HG03442 (cell line): ENCODE measurements around the gene IL17REL.
A peak's percentile ranks its signal among the peaks of the same experiment; 100 is the strongest.

Experiments used
- ATAC-seq: cut with Tn5 transposase; IDR thresholded peaks from one replicate; pipeline ENCODE4 v1.9.1; 2021; ENCODE audit warnings: mild to moderate bottlenecking, moderate library complexity; ENCODE audit not compliant: unreplicated experiment

IL17REL gene

DNA sequence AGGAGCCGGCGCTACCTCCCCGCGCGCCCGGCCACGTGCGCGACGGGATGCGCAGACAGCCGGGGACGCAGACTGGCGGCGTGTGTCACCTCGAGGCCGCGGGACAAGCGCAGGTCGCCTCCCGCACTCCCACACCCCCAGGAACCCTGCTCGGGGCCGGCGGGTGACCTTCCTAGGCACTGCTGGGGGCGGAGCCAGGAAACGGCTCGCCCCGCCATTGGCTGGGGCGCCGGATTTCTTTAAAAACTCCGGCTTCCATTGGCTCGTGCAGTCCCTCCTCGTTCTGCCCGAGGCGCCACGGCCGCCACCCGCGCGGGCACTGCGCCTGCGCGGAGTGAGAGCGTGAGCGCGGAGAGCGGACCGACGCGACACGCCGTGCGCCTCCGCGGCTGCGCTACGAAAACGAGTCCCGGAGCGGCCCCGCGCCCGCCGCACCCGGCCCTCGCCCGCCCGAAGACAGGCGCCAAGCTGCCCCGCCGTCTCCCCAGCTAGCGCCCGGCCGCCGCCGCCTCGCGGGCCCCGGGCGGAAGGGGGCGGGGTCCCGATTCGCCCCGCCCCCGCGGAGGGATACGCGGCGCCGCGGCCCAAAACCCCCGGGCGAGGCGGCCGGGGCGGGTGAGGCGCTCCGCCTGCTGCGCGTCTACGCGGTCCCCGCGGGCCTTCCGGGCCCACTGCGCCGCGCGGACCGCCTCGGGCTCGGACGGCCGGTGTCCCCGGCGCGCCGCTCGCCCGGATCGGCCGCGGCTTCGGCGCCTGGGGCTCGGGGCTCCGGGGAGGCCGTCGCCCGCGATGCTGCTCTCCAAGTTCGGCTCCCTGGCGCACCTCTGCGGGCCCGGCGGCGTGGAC is 52.2 kb downstream of the IL17REL start, which contains the start of gene PIM3:
TSS of gene PIM3 (plus strand) at position 614 of the 846 bp plus-strand sequence. CDS start at position 790, 176 bp downstream.
- ATAC-seq: peak; percentile 57

DNA sequence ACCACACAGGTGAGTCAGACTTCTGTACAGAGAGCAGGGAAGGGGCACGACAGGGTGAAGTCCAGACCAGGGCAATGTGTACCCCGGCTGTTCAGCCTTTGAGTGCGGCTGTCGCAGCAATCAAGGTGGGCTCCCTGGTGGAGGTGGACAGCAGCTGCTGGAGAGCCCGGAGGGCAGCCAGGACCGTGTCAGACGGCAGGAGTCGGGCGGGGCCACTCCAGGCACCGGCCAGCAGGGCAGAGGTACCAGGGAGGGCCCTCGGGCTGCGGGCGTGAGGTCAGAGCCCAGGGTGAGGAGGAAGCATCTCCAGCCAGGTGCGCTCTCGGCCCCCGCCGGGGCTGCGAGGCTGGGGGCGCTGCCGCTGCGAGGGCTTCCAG is 52.8 kb downstream of the IL17REL start:
- peak; percentile 6 for ATAC-seq

DNA sequence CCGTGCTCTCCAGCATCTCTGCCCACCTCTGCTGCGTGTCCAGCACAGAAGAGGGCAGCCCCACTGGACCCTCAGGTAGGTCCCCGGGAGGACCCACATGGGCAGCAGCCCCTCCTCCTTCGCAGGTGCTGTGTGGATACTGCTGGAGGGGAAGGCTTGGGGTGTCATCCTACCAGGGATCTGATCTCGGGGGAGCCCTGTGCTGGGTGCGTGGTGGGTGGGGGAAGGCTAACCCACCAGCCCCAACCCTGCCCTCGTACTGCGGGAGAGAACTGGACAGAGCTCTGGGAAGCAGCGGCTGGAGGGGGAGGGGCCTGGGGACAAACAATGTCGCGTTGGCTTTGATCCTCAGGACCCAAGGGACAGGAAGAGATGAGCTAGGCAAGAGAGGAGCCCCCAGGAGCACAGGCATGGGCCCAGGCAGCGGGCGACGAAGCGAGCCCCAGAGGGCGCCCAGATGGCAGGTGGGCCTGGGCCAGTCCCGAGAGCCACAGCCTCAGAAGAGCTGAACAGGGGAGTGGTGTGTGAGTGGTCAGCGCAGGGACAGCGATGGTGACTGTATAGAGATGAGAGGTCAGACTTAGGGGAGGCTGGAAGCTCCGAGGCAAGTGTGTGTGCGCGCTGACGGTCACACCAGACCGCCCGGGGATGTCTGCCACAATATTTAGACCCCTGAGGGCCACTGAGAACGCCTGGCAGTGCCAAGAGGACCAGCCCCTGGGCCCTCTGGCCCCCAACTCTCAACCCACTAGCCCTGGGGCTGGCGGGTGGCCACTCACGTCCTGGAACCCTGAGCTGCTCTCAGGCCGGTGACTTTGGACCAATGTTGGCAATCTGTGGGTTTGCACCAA is 53.4 kb downstream of the IL17REL start:
- no peak for ATAC-seq

DNA sequence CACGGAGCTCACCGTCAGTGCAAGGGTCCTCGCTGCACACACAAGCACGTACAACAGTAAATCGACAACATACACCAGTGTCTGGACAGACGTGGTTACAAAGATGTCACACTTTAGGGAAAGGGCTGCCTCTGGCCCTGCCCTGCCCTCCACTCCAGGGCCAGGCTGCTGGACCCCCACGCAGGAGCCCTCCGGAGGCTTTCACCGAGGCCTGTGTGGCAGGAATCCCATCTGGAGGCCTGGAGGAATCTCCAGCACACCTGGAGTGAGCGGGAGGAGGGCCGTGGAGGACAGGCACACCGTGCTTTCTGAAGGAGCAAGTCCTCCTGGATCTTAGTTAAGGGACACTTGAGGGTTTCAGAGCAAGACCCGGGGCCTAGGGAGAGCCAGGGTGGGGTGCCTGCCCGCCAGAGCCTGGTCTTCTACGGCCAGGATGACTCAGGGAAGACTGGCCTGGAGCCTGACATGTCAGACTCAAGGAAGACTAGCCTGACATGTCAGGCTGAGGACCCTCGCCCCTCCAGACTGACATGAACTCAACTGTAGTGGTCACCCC is 54.1 kb downstream of the IL17REL start:
- ATAC-seq: no peak

DNA sequence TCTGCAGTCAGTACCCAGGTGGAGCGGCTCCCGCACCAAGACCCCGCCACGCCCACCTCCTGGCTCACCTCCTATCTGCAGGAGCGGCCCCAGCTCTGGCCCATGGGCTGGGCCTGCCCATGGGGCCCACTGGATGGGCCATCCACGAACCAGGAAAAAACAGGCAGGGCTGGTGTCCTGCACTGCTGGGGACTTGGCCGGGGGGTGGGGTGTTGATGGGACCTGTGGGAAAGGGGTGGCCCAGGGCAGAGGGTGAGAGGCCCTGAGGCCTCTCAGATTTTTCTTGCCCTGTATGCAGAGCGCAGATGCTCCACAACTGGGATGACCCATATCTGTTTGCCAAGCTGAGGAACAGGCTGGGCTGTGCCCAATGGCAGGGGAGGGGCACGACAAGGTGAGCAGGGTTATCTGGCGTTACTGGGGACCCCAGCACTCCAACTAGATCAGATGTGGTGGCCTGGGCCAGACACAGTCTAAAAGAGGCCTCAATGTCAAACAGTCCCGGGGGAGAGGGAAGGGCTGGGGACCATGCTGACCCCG is 54.7 kb downstream of the IL17REL start:
- no peak for ATAC-seq

DNA sequence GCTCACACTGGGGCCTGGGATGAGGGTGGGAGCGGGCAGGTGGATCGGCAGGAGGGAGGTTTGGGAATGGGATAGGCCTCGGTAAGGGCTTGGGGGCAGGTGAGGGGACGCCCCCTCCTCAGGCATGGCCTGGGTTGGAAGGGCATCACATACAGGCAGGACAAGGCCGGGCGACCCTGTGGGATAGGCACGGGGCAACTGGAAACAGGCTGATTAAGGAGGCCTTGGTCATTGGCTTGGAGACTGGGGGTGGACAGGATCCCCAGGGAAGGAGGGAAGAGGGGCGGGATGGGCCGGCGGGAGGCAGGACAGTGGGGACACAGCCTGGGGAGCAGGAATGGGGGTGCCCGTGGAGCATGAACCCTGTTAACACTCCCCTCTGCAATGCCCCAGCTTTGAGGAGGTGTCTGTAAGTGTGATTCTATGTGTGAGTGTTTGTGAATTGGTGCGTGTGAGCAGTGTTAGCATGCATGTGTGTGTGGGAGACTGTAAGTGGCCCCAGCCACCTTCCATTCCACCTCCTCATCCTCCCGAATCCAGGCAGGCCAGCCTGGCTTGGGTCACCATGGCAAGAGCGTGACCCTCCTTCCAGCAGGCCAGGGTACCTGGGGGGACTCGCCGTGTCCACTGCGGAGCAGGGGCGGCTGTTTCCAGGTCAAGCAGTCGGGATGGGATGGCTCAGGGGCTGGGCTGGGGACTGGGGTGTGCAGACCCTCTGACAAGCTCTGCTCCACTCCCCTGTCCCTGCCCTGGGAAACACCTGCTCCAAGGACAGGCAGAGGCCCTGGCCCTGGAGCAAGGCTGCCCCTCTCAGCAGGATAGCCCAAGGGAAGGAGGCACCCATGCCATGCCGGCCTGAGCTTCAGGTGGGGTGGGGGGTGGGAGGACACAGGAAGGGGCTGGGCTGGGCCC is 55.4 kb downstream of the IL17REL start:
- no peak for ATAC-seq

DNA sequence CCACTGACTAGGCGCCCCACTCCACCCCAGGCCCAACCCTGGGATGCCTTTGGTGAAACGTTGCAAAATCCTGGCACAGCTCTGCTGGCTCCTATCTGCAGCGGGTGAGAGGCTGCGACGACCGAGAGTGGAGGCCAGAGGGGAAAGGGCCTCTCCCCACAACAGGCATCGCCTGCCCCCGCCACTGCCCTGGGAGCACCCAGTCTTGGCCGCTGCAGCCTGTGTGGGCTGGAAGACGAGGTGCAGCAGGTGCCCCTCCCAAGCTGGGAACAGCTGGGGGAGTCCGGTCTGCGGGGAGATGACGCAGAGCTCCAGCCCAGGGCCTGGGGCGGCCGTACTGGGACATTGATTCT is 56.2 kb downstream of the IL17REL start:
- no peak for ATAC-seq

DNA sequence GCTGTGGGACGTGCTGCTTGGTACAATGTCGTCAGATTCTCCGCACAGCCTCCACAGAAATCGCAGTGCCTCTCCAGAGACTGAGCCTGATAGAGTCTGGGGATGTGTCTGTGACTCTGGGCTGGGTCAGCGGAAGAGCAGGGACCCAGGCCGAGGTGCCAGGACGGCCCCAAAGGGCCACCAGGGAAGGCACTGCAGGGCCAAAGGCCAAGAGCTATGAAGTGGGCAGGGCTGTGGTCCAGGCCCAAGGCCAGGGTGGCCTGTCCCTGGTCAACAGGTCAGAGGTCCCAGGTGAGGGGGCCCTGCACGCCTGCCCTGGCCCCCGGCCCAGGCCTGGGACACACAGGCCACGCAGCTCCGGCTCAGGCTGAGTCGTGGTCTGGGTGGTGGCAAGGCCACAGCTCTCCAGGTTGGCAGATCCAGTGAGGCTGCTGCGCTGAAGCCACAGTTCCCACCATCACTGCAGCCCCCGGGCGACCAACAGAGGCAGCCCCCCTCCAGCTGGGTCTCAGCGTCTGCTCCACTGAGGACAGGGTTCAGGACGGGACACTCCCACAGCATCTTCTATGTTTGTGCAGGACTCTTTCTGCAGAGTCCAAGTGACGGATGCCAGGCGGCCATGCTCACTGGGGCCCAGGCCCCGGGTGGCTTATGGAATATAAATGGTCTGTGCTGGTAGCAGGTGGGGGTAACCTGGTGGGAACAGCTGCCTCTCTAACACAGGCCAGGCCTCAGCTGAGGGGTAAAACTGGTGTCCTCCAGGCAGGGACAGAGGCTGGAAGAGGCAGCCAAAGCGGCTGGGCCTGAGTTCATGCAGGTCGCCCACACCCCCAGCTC is 56.8 kb downstream of the IL17REL start:
- ATAC-seq: no peak

DNA sequence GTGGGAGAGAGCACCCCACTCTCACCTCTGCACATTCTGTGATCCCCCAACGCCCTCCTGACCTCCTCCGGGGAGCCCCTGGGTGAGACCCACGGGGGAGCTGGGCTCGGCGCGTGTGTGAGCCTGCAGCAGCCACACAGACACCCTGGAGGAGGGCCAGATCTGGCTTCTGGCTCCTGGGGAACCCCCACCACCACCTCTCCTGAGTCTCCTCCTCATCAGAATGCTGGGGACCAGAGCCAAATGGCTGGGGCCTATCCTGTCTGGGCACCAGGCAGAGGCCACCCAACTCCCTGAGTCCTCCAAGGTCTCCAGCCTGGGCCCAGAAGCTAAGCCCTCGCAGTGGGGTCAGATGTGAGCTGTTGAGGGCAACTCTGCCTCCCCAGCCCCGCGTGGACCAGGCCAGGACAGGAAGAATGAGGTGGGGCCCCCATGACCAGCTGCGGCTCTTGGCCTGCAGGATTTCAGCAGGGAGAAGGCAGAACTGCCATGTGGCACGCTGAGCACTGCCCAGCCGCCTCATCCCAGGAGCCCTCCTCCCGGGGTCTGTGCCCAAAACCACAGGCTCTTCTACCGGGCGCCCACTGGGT is 57.5 kb downstream of the IL17REL start:
- ATAC-seq: no peak

DNA sequence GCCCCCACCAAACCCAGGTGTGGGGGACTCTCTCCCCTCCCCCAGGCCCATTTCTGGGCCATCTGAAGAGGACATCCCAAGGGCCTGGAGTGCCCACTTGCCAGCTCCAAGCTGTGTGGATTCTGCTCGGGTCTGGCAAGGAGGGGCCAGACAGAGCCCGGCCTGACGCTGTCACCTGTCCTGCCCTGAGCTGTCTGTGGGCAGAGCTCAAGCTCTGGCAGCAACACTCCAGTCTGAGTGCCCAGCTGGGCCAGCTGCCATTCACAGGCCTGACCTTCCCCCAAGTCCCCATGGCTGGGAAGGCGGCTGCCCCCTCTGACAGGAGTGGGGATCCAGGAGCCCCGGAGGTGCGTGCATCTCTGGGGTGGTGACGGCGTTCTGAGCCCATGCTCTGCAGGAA is 58.2 kb downstream of the IL17REL start:
- ATAC-seq: no peak

DNA sequence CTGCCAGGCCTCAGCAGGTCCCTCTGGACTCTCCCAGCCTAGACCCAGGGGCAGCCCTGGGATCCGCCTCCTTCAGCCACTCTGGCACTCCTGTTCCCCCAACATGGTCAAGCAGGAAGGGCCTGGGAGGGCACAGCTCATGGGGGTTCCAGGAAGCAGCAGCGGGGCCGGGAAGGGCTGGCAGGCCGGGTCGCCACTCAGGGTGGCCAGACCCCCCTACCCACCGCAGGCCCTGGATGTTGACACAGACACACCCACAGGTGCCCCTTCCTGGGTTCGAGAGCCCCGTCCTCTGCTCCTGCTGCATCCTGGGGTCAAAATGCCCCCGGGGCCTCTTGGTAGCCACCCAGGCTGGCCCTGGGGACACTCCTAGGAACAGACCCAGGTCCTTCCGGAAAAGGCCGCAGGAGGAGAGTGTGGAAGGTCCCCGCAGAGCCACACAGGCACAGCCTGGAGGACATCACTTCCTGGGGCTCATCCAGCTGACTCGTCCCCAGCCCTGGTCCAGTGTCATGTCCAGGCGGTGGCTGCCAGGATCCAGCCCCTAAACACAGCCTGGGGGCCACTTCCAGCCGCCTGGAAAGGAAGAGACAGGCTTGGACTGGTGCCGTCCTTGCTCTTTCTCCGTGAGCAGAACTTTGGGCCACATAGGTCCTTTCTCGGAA is 58.8 kb downstream of the IL17REL start:
- ATAC-seq: no peak

DNA sequence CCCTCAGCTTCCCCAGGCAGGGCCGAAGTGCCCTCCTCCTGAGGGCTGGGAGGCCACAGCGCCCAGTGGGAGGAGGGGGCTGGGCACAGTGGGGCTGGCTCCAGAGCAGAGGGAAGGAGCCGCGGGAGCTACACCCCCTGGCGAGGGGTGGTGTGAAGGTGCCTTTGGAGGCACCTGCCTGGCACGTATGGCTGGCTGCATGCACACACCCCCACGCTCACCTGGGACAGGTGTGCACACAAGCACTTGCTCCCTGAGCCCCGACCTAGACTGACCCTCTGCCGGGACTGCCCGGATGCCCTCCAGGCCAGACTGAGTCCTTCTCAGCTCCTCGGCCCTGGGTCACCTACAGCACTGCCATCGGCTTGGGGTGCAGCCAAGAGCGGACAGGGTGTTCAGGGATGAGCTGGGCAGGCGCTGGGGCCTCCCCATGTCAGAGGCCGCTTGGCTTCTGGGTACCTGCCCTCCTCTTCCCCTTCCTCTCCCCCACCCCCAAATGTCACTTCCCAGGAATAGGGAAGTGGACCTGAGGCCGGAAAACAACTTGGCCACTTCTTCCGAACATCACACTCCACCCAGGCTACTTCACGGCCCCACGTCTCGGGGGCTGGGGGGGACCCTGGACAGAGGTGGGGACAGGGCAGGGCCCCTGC is 59.4 kb downstream of the IL17REL start:
- no peak for ATAC-seq

DNA sequence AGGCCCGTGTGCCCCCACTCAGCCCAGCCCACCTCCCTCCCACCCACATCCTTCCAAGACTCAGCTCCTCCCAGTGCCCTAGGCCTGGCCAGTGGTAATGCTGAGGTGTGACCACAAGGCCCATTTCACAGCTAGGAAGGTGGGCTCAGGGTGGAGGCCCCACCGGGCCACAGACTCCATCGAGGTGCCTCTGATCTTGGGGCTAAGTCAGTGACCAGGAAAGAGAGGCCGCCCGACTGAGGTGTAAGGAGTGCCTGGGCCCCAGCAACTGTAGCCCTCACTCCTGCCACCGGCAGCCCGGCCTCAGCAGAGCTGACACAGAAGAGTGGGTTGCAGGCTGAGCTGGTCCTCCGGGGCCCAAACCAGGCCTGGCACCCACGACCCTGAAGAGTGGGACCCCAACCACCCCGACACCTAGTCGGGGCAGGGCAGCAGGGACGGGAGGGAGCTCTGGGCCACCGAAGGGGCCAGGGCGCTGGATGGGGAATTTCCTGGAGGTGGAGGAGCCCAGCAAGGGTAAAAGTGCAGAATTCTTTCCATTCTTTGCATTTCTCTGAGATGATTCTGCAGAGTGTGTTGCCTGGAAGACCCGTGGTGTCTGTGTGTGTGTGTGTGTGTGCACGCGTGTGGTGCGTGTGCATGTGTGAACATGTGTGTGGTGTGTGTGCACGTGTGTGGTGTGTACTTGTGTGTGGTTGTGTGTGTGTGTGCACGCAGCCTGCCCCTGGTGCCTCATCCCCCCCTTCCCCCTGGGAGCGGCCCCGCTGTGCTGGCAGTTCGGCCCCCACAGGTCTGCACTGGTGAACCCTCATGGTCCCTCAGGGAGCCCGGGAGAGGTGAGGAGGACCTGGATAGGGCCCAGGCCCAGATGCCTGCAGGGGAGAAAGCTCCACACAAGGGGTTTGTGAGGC is 60.3 kb downstream of the IL17REL start:
- no peak for ATAC-seq

DNA sequence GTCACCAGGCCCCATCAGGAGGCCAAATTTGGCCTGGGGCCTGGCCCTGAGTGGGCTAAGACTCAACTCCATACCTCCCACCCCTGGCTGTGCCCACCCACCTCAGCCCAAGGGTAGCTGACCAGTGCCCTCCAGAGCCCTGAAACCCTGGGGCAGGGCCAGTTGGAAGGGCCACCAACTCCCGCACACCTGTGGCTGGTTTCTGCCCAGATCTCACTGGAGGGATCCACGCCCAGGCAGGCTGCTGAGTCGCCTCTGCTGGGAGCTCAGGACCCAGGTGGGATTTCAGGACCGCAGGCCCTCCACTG is 60.9 kb downstream of the IL17REL start:
- no peak for ATAC-seq

DNA sequence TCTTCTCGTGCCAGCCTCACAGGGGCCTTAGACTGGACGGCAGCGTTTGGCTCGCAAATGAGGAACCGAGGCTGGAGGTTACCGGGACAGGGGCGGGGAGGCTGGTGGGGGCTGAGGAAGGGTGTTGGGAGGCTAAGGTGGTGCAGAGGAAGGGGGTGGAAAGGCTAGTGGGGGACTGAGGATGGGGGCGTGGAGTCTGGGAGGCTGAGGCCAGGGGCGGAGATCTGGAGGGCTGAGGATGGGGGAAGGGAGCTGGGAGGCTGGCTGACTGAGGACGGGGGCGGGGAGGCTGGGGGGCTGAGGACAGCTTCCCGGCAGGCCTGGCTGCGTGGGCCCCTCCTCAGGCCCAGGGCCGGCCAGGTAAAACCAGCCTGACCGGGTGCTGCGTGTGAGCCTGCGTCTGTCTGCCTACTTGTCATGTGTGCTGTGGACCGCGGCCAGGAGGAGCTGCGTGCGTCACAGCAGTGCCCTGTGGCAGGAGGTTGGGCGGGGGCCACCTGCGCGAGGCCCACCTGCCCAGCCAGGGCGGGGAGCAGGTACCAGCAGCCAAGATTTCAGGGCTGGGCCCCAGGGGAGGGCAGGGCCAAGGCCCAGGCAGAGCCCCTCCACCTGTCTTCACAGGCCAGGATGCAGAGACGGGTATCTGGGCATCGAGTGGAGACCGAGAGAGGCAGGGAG is 61.4 kb downstream of the IL17REL start:
- ATAC-seq: no peak

DNA sequence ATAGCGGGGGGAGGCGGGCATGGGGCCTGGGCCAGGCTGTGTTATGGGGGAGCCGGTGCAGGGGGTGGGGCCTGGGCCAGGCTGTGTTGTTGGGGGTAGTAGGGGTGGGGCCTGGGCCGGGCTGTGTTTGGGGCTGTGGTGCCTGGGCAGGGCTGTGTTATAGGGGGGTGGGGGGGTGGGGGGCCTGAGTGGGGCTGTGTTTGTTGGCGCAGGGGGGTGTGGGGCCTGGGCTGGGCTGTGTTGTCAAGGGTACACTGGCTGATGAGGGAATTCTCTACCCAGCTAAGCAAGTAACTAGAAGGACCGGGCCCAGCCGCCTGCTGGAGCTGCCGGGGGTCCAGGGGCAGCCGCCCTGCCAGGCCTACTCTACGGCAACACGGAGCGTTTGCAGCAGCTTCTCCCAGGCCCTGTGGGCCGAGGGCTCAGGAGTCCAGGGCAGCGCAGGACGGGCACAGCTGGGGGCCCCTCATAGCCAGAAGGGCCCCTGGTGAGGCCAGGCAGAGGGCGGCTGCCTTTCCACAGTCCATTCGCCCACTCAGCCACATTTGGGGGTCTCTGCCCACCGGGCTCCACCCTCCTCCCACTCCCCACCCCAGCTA is 62.1 kb downstream of the IL17REL start:
- no peak for ATAC-seq
